ENCODE results near the gene STK11IP. TPM values are rescaled to one million over a fixed set of nuclear protein-coding genes. Genes with fewer than 3 reads are reported as not detected.

Gene STK11IP
- polyA plus RNA-seq, 1 donor from 2014 or later: 54.9 TPM

- Histone ChIP-seq H2AFZ (ENCODE audit: low read depth, low read length) (no peak overlapping the region), H4K20me1 (ENCODE audit: insufficient read depth) (no peaks in the 10 kb centered on the region), H3K79me2 (replicated peaks; ENCODE audit: insufficient read depth, low read length) (no peaks in the 10 kb centered on the region), H3K9me3 (ENCODE audit: low read length) (no peaks in the 10 kb centered on the region), H3K9me2 (ENCODE audit: insufficient read depth, low read length) (no peaks in the 10 kb centered on the region), H3K9ac (ENCODE audit: low read length) (no peak overlapping the region), H3K27me3 (ENCODE audit: insufficient read depth, low read depth, low read length) (peaks cover 3% of the 10 kb centered on the region), H3F3A (ENCODE audit: insufficient read depth, low read length, poor library complexity, severe bottlenecking) (no peaks in the 10 kb centered on the region), H3K36me3 (ENCODE audit: insufficient read depth, low read length) (no peaks in the 10 kb centered on the region), H3K4me2 (ENCODE audit: low read length) (no peak overlapping the region), H3K4me3 (ENCODE audit: low read length) (no peak overlapping the region), H3K27ac (ENCODE audit: low read length) (no peak overlapping the region)
- TF ChIP-seq POLR2AphosphoS5 (IDR thresholded peaks at IDR 0.05) (no peak), RAD21 (conservative IDR thresholded peaks at IDR 0.05) (no peak), EP300 (conservative IDR thresholded peaks at IDR 0.05; ENCODE audit: poor library complexity, severe bottlenecking) (no peak), MXI1 (conservative IDR thresholded peaks at IDR 0.05; ENCODE audit: poor library complexity, severe bottlenecking) (no peak), TAF1 (IDR thresholded peaks at IDR 0.05; ENCODE audit: low read depth) (no peak), SMC3 (conservative IDR thresholded peaks at IDR 0.05; ENCODE audit: poor library complexity) (no peak), EZH2 (IDR thresholded peaks at IDR 0.05; ENCODE audit: borderline replicate concordance, insufficient read depth, low read length, poor library complexity, severe bottlenecking) (no peak)
- TF ChIP-seq, protein P1, sequence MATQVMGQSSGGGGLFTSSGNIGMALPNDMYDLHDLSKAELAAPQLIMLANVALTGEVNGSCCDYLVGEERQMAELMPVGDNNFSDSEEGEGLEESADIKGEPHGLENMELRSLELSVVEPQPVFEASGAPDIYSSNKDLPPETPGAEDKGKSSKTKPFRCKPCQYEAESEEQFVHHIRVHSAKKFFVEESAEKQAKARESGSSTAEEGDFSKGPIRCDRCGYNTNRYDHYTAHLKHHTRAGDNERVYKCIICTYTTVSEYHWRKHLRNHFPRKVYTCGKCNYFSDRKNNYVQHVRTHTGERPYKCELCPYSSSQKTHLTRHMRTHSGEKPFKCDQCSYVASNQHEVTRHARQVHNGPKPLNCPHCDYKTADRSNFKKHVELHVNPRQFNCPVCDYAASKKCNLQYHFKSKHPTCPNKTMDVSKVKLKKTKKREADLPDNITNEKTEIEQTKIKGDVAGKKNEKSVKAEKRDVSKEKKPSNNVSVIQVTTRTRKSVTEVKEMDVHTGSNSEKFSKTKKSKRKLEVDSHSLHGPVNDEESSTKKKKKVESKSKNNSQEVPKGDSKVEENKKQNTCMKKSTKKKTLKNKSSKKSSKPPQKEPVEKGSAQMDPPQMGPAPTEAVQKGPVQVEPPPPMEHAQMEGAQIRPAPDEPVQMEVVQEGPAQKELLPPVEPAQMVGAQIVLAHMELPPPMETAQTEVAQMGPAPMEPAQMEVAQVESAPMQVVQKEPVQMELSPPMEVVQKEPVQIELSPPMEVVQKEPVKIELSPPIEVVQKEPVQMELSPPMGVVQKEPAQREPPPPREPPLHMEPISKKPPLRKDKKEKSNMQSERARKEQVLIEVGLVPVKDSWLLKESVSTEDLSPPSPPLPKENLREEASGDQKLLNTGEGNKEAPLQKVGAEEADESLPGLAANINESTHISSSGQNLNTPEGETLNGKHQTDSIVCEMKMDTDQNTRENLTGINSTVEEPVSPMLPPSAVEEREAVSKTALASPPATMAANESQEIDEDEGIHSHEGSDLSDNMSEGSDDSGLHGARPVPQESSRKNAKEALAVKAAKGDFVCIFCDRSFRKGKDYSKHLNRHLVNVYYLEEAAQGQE (IDR thresholded peaks at IDR 0.05; ENCODE audit: borderline replicate concordance): no peak
- TF ChIP-seq, protein P2, sequence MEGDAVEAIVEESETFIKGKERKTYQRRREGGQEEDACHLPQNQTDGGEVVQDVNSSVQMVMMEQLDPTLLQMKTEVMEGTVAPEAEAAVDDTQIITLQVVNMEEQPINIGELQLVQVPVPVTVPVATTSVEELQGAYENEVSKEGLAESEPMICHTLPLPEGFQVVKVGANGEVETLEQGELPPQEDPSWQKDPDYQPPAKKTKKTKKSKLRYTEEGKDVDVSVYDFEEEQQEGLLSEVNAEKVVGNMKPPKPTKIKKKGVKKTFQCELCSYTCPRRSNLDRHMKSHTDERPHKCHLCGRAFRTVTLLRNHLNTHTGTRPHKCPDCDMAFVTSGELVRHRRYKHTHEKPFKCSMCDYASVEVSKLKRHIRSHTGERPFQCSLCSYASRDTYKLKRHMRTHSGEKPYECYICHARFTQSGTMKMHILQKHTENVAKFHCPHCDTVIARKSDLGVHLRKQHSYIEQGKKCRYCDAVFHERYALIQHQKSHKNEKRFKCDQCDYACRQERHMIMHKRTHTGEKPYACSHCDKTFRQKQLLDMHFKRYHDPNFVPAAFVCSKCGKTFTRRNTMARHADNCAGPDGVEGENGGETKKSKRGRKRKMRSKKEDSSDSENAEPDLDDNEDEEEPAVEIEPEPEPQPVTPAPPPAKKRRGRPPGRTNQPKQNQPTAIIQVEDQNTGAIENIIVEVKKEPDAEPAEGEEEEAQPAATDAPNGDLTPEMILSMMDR (IDR thresholded peaks at IDR 0.05; ENCODE audit: poor library complexity, severe bottlenecking): no peak
Observed at GRCh38 chr2:219556413-219556812, 41.2 kb upstream of the STK11IP start.

GRCh38 chr2:219557320-219557719 lies 40.3 kb upstream of the STK11IP start:
- H3K9ac ChIP-seq (ENCODE audit: low read length): no peak overlapping the region
- no peak overlapping the region for H3K4me3 ChIP-seq (ENCODE audit: low read length)
- no peaks in the 10 kb centered on the region for H3K9me3 ChIP-seq (ENCODE audit: low read length)
- H3K27ac ChIP-seq (ENCODE audit: low read length): no peak overlapping the region
- peaks cover 3% of the 10 kb centered on the region for H3K27me3 ChIP-seq (ENCODE audit: insufficient read depth, low read depth, low read length)
- no peak overlapping the region for H3K4me2 ChIP-seq (ENCODE audit: low read length)
- no peaks in the 10 kb centered on the region for H3K9me2 ChIP-seq (ENCODE audit: insufficient read depth, low read length)
- H2AFZ ChIP-seq (ENCODE audit: low read depth, low read length): no peak overlapping the region
- no peaks in the 10 kb centered on the region for H4K20me1 ChIP-seq (ENCODE audit: insufficient read depth)
- H3K36me3 ChIP-seq (ENCODE audit: insufficient read depth, low read length): no peaks in the 10 kb centered on the region
- TF ChIP-seq, protein P2 (IDR thresholded peaks at IDR 0.05; ENCODE audit: poor library complexity, severe bottlenecking): no peak
- no peak for TF ChIP-seq POLR2AphosphoS5 (IDR thresholded peaks at IDR 0.05)
- no peak for TF ChIP-seq MXI1 (conservative IDR thresholded peaks at IDR 0.05; ENCODE audit: poor library complexity, severe bottlenecking)
- no peak for TF ChIP-seq RAD21 (conservative IDR thresholded peaks at IDR 0.05)
- no peak for TF ChIP-seq EZH2 (IDR thresholded peaks at IDR 0.05; ENCODE audit: borderline replicate concordance, insufficient read depth, low read length, poor library complexity, severe bottlenecking)
- TF ChIP-seq EP300 (conservative IDR thresholded peaks at IDR 0.05; ENCODE audit: poor library complexity, severe bottlenecking): no peak
- TF ChIP-seq SMC3 (conservative IDR thresholded peaks at IDR 0.05; ENCODE audit: poor library complexity): no peak
- TF ChIP-seq, protein P1 (IDR thresholded peaks at IDR 0.05; ENCODE audit: borderline replicate concordance): no peak
- TF ChIP-seq TAF1 (IDR thresholded peaks at IDR 0.05; ENCODE audit: low read depth): no peak
- no peaks in the 10 kb centered on the region for H3K79me2 ChIP-seq (replicated peaks; ENCODE audit: insufficient read depth, low read length)
- no peaks in the 10 kb centered on the region for H3F3A ChIP-seq (ENCODE audit: insufficient read depth, low read length, poor library complexity, severe bottlenecking)
